Ecto neural progenitor cell (in vitro differentiated cells): ENCODE measurements around the gene BTBD7.

Source experiments
- DNase-seq: peaks from one replicate; pipeline ENCODE4 v3.0.0-alpha.2; 2018; ENCODE audit warnings: low spot score

Gene BTBD7

GRCh38 chr14:93302688-93303581, 29.9 kb downstream of the BTBD7 start:
- no peak for DNase-seq

GRCh38 chr14:93301821-93302447, 30.9 kb downstream of the BTBD7 start:
- no peak for DNase-seq

- no peak for DNase-seq
Observed at GRCh38 chr14:93299866-93300265, 33.0 kb downstream of the BTBD7 start.

GRCh38 chr14:93299416-93299815, 33.4 kb downstream of the BTBD7 start:
- no peak for DNase-seq

GRCh38 chr14:93295541-93296220, 37.2 kb downstream of the BTBD7 start:
- DNase-seq = no peak

- no peak for DNase-seq
Observed at GRCh38 chr14:93286212-93286890, 46.5 kb downstream of the BTBD7 start.

- no peak for DNase-seq
Observed at GRCh38 chr14:93285044-93285443, 47.8 kb downstream of the BTBD7 start.

- no peak for DNase-seq
Observed at GRCh38 chr14:93281937-93282336, 50.9 kb downstream of the BTBD7 start.

GRCh38 chr14:93280743-93281142, 52.1 kb downstream of the BTBD7 start:
- no peak for DNase-seq

- DNase-seq = no peak
Observed at GRCh38 chr14:93276031-93276716, 56.7 kb downstream of the BTBD7 start.

GRCh38 chr14:93274055-93274806, 58.6 kb downstream of the BTBD7 start:
- no peak for DNase-seq

GRCh38 chr14:93271111-93271510, 61.7 kb downstream of the BTBD7 start:
- DNase-seq = no peak

- DNase-seq = no peak
Observed at GRCh38 chr14:93269341-93270068, 63.3 kb downstream of the BTBD7 start.

- DNase-seq = no peak
Observed at GRCh38 chr14:93268406-93268805, 64.4 kb downstream of the BTBD7 start.

- DNase-seq = no peak
Observed at GRCh38 chr14:93267149-93267711, 65.6 kb downstream of the BTBD7 start.

GRCh38 chr14:93266127-93266526, 66.7 kb downstream of the BTBD7 start:
- no peak for DNase-seq

- no peak for DNase-seq
Observed at GRCh38 chr14:93263416-93263815, 69.4 kb downstream of the BTBD7 start.

- no peak for DNase-seq
Observed at GRCh38 chr14:93262446-93262845, 70.4 kb downstream of the BTBD7 start.

GRCh38 chr14:93249128-93249831, 83.6 kb downstream of the BTBD7 start:
- no peak for DNase-seq
